Activated T-cell treated with anti-CD3 and anti-CD28 coated beads, Interleukin-2, amount 50 U/mL, for 48 hours (primary cell): Measurements from ENCODE around the gene FLG2.
"Not testable (repeated sequence)": the region's sequence is repeated elsewhere in the genome, so short reads cannot be mapped to it uniquely, and the experiment has no call there.

ENCODE experiments used
- DNase-seq, 2 experiments: peaks; one replicate each; pipeline ENCODE4 v3.0.0-alpha.2; 2020

FLG2 gene

GRCh38 chr1:152309955-152310354 is 49.9 kb downstream of the FLG2 start:
- DNase-seq = no peak

DNA sequence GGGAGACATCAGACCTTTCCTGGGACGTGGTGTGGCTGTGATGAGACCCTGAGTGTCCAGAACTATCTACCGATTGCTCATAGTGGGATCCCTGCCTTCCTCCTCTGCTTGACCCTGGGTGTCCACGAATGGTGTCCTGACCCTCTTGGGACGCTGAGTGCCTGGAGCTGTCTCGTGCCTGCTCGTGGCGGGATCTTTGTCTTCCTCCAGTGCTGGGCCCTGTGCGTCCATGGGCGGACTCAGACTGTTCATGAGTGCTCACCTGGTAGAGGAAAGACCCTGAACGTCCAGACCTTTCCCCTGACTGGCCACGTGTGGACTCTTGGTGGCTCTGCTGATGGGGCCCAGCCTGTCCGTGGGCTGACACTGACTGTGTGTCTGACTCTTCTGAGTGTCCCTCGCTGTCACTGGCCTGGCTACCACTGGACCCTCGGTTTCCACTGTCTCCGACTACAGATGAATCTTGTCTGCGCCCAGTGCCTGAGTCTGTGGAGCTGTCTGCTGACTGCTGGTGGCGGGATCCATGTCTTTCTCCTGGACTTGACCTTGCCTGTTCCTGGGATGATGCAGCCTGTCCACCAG is 50.4 kb downstream of the FLG2 start:
- not testable (repeated sequence) for DNase-seq

- DNase-seq = not testable (repeated sequence)
These were observed 51.0 kb downstream of the FLG2 start for GRCh38 chr1:152308758-152309157.

- not testable (repeated sequence) for DNase-seq
These were observed 51.8 kb downstream of the FLG2 start for GRCh38 chr1:152307970-152308369.

GRCh38 chr1:152306123-152306522 is 53.7 kb downstream of the FLG2 start:
- not testable (repeated sequence) for DNase-seq

DNA sequence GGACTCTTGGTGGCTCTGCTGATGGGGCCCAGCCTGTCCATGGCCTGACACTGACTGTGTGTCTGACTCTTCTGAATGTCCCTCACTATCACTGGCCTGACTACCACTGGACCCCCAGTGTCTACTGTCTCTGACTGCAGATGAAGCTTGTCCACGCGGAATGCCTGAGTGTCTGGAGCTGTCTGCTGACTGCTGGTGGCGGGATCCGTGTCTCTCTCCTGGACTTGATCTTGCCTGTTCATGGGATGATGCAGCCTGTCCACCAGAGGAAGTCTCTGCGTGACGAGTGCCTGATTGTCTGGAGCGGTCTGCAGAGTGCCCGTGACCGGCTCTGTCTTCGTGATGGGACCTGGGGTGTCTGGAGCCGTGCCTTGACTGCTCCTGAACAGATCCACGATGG is 55.0 kb downstream of the FLG2 start:
- not testable (repeated sequence) for DNase-seq

GRCh38 chr1:152303139-152303872 is 56.5 kb downstream of the FLG2 start:
- DNase-seq = not testable (repeated sequence)
